Adrenal gland (tissue), 12 donors: ENCODE data around the gene MAP3K7. TPM values are rescaled to one million over a fixed set of nuclear protein-coding genes. Genes with fewer than 3 reads are reported as not detected.

Experiments
- DNase-seq, 7 donors: peaks; one replicate each; pipeline ENCODE4 v3.0.0-alpha.2; 2019 to 2020
- H3K27ac ChIP-seq, 5 donors: fragments of 200-600 bp; sonication (generic) in 4 of 5; 1 replicate in 3 of 5; 2 replicates in 2 of 5; pipeline versions ENCODE4 v1.5.1 to v1.8.0; 2016 to 2020; ENCODE audit warnings: mild to moderate bottlenecking in 1 of 5
- H3K27me3 ChIP-seq: fragments of 200-600 bp; 2 replicates; pipeline ENCODE4 v1.8.0; 2021
- H3K36me3 ChIP-seq, 2 donors: fragments of 200-600 bp; replicated peaks in 1 of 2; 1 replicate in 1 of 2; 2 replicates in 1 of 2; pipeline versions ENCODE4 v1.5.1 to v1.8.0; 2018 to 2022
- H3K4me1 ChIP-seq, 2 donors: fragments of 200-600 bp; replicated peaks in 1 of 2; 1 replicate in 1 of 2; 2 replicates in 1 of 2; pipeline versions ENCODE4 v1.5.1 to v1.8.0; 2018 to 2021
- H3K4me3 ChIP-seq, 4 donors: fragments of 200-600 bp; sonication (generic) in 3 of 4; one replicate each; pipeline ENCODE4 v1.5.1; 2016 to 2018
- H3K9me3 ChIP-seq, 3 donors: fragments of 200-600 bp; sonication (generic) in 1 of 3; replicated peaks in 1 of 3; 1 replicate in 2 of 3; 2 replicates in 1 of 3; pipeline versions ENCODE4 v1.5.1 to v1.8.0; 2016 to 2021
- CTCF ChIP-seq, 6 experiments: fragments of 450-650 bp in 4 of 6; fragments of 200-600 bp in 2 of 6; sonication (generic) in 1 of 6; IDR thresholded peaks; 1 replicate in 5 of 6; 2 replicates in 1 of 6; pipeline versions ENCODE4 v1.5.1 to v1.8.0; 2016 to 2021; ENCODE audit warnings: antibody characterized with exemption in 6 of 6, mild to moderate bottlenecking in 2 of 6, moderate library complexity in 1 of 6
- POLR2A ChIP-seq, 2 donors: fragments of 450-650 bp; IDR thresholded peaks; one replicate each; pipeline ENCODE4 v1.6.1; 2017; ENCODE audit warnings: antibody characterized with exemption in 2 of 2, mild to moderate bottlenecking in 2 of 2, moderate library complexity in 1 of 2
- WGBS, 4 donors: extraction: QIAGEN DNeasy Blood & Tissue Kit in 2 of 4; methylation state at CpG; one replicate each; pipeline versions ENCODE4 v1.1.5 to v1.1.7; 2013 to 2017; 5-methylcytosine and 5-hydroxymethylcytosine counted together
- intact Hi-C, 2 donors: fragments of 100-400 bp; cut with DNase I; formaldehyde crosslinking; loops; one replicate each; pipeline versions ENCODE4 v1.14.1 to v1.15.0; 2022 to 2023
- polyA plus RNA-seq, 3 donors: library from polyadenylated mRNA; stranded (reverse); fragments of 200-250 nt in 2 of 3; fragments of 350-450 nt in 1 of 3; fragmentation: Illumina TruSeq in 1 of 3; extraction: RNeasy Lipid Tissue Mini Kit (QIAGEN cat#74804) in 1 of 3; gene quantifications; one replicate each; pipeline ENCODE4 v1.2.3, GENCODE V29; 2013 to 2014
- total RNA-seq, 9 donors: library from RNA; depleted of rRNA in 4 of 9; stranded (reverse); fragments of >200 nt in 4 of 9; fragments of 120-200 nt in 1 of 9; fragmentation: NEBNext Ultra II Directional in 1 of 9; extraction: Animal tissue kit (Norgen Biotek cat#: 25700) in 1 of 9; gene quantifications; one replicate each; pipeline versions ENCODE4 v1.1.0 to v1.2.4, GENCODE V29; 2013 to 2023
- donor health status: healthy with polysubstance abuse.
- donor health status: Bipolar disorder and iron deficiency.
- donor health status: DM: yes; HTN: yes; CAD: no.
- donor health status: DM: no; HTN: no; CAD: no.
- donor health status: DM: no; HTN: no; CAD: no.
- donor health status: DM: yes; HTN: yes; CAD: no.

Gene MAP3K7
- total and polyA plus RNA-seq, 12 donors: 14.4 to 35.1 (median 21.1) TPM

GRCh38 chr6:90472716-90473115, 114.2 kb downstream of the MAP3K7 start:
- Histone ChIP-seq H3K27me3 (no peaks in the 10 kb centered on the region), H3K27ac (no peak overlapping the region), H3K4me3 (no peak overlapping the region), H3K4me1 (no peaks in the 10 kb centered on the region), H3K36me3 (no peaks in the 10 kb centered on the region), H3K9me3 (no peaks in the 10 kb centered on the region)
- TF ChIP-seq POLR2A (IDR thresholded peaks at IDR 0.05) (no peak), CTCF (IDR thresholded peaks at IDR 0.05) (no peak)
- DNase-seq: no peak
- 76 to 79% (median 79%) methylated on average over 8 to 9 of the region's 9 CpGs for WGBS, 4 donors
- intact Hi-C loops: loop anchor here in 1 of 2 donors (10.0 kb wide), 2 partner anchors 178 to 528 kb away; partner anchors contain the start of gene BACH2

- TF ChIP-seq POLR2A (IDR thresholded peaks at IDR 0.05) (no peak), CTCF (IDR thresholded peaks at IDR 0.05) (no peak)
- Histone ChIP-seq H3K27ac (no peak overlapping the region), H3K9me3 (no peaks in the 10 kb centered on the region), H3K36me3 (no peaks in the 10 kb centered on the region), H3K27me3 (no peaks in the 10 kb centered on the region), H3K4me1 (no peaks in the 10 kb centered on the region), H3K4me3 (no peak overlapping the region)
- DNase-seq: no peak
- 51 to 74% (median 68%) methylated on average over 4 of the region's 4 CpGs for WGBS, 4 donors
- intact Hi-C loops: loop anchor here in 1 of 2 donors (10.0 kb wide), 2 partner anchors 176 to 526 kb away; partner anchors contain the start of gene BACH2
Observed at GRCh38 chr6:90471263-90471662, 115.6 kb downstream of the MAP3K7 start.

- Histone ChIP-seq H3K4me1 (no peaks in the 10 kb centered on the region), H3K9me3 (no peaks in the 10 kb centered on the region), H3K27me3 (no peaks in the 10 kb centered on the region), H3K36me3 (no peaks in the 10 kb centered on the region), H3K4me3 (no peak overlapping the region), H3K27ac (no peak overlapping the region)
- intact Hi-C loops: loop anchor here in 1 of 2 donors (10.0 kb wide), 2 partner anchors 175 to 525 kb away; partner anchors contain the start of gene BACH2
- TF ChIP-seq CTCF (IDR thresholded peaks at IDR 0.05) (no peak), POLR2A (IDR thresholded peaks at IDR 0.05) (no peak)
- DNase-seq: no peak
- WGBS, 4 donors: 70 to 91% (median 73%) methylated on average over 2 of the region's 2 CpGs
Observed at GRCh38 chr6:90469906-90470305, 117.0 kb downstream of the MAP3K7 start.

GRCh38 chr6:90468859-90469258, 118.0 kb downstream of the MAP3K7 start:
- Histone ChIP-seq H3K27ac (no peak overlapping the region), H3K36me3 (no peaks in the 10 kb centered on the region), H3K4me1 (no peaks in the 10 kb centered on the region), H3K9me3 (no peaks in the 10 kb centered on the region), H3K27me3 (no peaks in the 10 kb centered on the region), H3K4me3 (no peak overlapping the region)
- 65 to 79% (median 74%) methylated on average over 1 of the region's 1 CpG for WGBS, 4 donors
- DNase-seq: no peak
- no peak for TF ChIP-seq POLR2A (IDR thresholded peaks at IDR 0.05)
- no peak for TF ChIP-seq CTCF (IDR thresholded peaks at IDR 0.05)
- intact Hi-C loops: no loop called here
